HG02970 (cell line): Measurements from ENCODE around the gene CERS3.

Experiments
- ATAC-seq: cut with Tn5 transposase; IDR thresholded peaks from one replicate; pipeline ENCODE4 v1.9.1; 2021; ENCODE audit warnings: mild to moderate bottlenecking, moderate library complexity, moderate number of reproducible peaks; ENCODE audit not compliant: unreplicated experiment, low FRiP score

Gene CERS3

GRCh38 chr15:100528833-100529428 lies at the start of gene CERS3:
TSS of gene CERS3 (minus strand) at chr15:100528950. CDS start at chr15:100501849, 27,101 bp downstream.
- no peak for ATAC-seq

GRCh38 chr15:100573526-100573925 lies 44.8 kb upstream of the CERS3 start:
- no peak for ATAC-seq

GRCh38 chr15:100572362-100572983 lies 43.7 kb upstream of the CERS3 start:
- ATAC-seq, result no peak

- ATAC-seq, result no peak
These were observed 42.9 kb upstream of the CERS3 start for GRCh38 chr15:100571592-100572167.

- peak; percentile 66 for ATAC-seq
These were observed 42.1 kb upstream of the CERS3 start for GRCh38 chr15:100570735-100571313.

- no peak for ATAC-seq
These were observed 41.5 kb upstream of the CERS3 start for GRCh38 chr15:100570275-100570674.

- ATAC-seq, result no peak
These were observed 40.6 kb upstream of the CERS3 start for GRCh38 chr15:100569391-100569790.

- ATAC-seq, result no peak
These were observed 38.3 kb upstream of the CERS3 start for GRCh38 chr15:100566850-100567628.

GRCh38 chr15:100565591-100565990 lies 36.8 kb upstream of the CERS3 start:
- ATAC-seq, result no peak

- ATAC-seq, result no peak
These were observed 31.6 kb upstream of the CERS3 start for GRCh38 chr15:100560323-100560722.

GRCh38 chr15:100559330-100559729 lies 30.6 kb upstream of the CERS3 start:
- no peak for ATAC-seq

GRCh38 chr15:100558771-100559254 lies 30.1 kb upstream of the CERS3 start:
- ATAC-seq, result no peak

GRCh38 chr15:100553468-100553867 lies 24.7 kb upstream of the CERS3 start:
- ATAC-seq, result no peak

GRCh38 chr15:100547961-100548360 lies 19.2 kb upstream of the CERS3 start:
- ATAC-seq, result no peak

- ATAC-seq, result no peak
These were observed 16.2 kb upstream of the CERS3 start for GRCh38 chr15:100544946-100545345.

GRCh38 chr15:100544338-100544841 lies 15.6 kb upstream of the CERS3 start:
- no peak for ATAC-seq

- no peak for ATAC-seq
These were observed 13.5 kb upstream of the CERS3 start for GRCh38 chr15:100542290-100542689.

GRCh38 chr15:100537331-100537730 lies 8.6 kb upstream of the CERS3 start:
- ATAC-seq, result no peak

- ATAC-seq, result no peak
These were observed 8.0 kb upstream of the CERS3 start for GRCh38 chr15:100536733-100537132.

- ATAC-seq, result no peak
These were observed 5.1 kb upstream of the CERS3 start for GRCh38 chr15:100533886-100534285.
